Stimulated activated CD4-positive, alpha-beta T cell treated with anti-CD3 and anti-CD28 coated beads, Interleukin-1b, Interleukin-23, amount 100 ng/mL, for 4 hours (primary cell): ENCODE results near the gene CALY.

Experiments
- DNase-seq, 2 donors: peaks; one replicate each; pipeline ENCODE4 v3.0.0-alpha.2; 2020; ENCODE audit warnings: low read depth in 2 of 2

Gene CALY

GRCh38 chr10:133351408-133352318 is 15.0 kb upstream of the CALY start:
- no peak for DNase-seq

GRCh38 chr10:133350950-133351329 is 14.2 kb upstream of the CALY start:
- no peak for DNase-seq

GRCh38 chr10:133350283-133350949 is 13.7 kb upstream of the CALY start:
- no peak for DNase-seq

- DNase-seq = no peak
Observed at GRCh38 chr10:133349577-133350011, 12.9 kb upstream of the CALY start.

- DNase-seq = no peak
Observed at GRCh38 chr10:133349160-133349568, 12.5 kb upstream of the CALY start.

GRCh38 chr10:133347710-133348517 is 11.2 kb upstream of the CALY start:
- DNase-seq = no peak

- DNase-seq = no peak
Observed at GRCh38 chr10:133346413-133346812, 9.7 kb upstream of the CALY start.

GRCh38 chr10:133344236-133344635 is 7.5 kb upstream of the CALY start:
- DNase-seq = no peak

GRCh38 chr10:133343558-133343957 is 6.9 kb upstream of the CALY start:
- DNase-seq = no peak

- no peak for DNase-seq
Observed at GRCh38 chr10:133342942-133343341, 6.2 kb upstream of the CALY start.

- DNase-seq = no peak
Observed at GRCh38 chr10:133341983-133342382, 5.3 kb upstream of the CALY start.

- no peak for DNase-seq
Observed at GRCh38 chr10:133339708-133340380, 3.1 kb upstream of the CALY start.

GRCh38 chr10:133338080-133339071 is 1.7 kb upstream of the CALY start:
- DNase-seq = no peak

GRCh38 chr10:133337370-133337725 is 652 bp upstream of the CALY start:
- DNase-seq = no peak

GRCh38 chr10:133336118-133336576 is 549 bp downstream of the CALY start:
- DNase-seq = no peak

- DNase-seq = peak; percentile 61 to 67
Observed at GRCh38 chr10:133335246-133336117, 1.2 kb downstream of the CALY start.

GRCh38 chr10:133334503-133335245 is 2.0 kb downstream of the CALY start:
- no peak for DNase-seq

- DNase-seq = no peak
Observed at GRCh38 chr10:133332936-133333699, 3.6 kb downstream of the CALY start.
